ENCODE results near the gene VTI1A. TPM values are rescaled to one million over a fixed set of nuclear protein-coding genes. Genes with fewer than 3 reads are reported as not detected.

Gene VTI1A
- total RNA-seq, 1 donor from 2014 or later: 39.9 TPM

DNA sequence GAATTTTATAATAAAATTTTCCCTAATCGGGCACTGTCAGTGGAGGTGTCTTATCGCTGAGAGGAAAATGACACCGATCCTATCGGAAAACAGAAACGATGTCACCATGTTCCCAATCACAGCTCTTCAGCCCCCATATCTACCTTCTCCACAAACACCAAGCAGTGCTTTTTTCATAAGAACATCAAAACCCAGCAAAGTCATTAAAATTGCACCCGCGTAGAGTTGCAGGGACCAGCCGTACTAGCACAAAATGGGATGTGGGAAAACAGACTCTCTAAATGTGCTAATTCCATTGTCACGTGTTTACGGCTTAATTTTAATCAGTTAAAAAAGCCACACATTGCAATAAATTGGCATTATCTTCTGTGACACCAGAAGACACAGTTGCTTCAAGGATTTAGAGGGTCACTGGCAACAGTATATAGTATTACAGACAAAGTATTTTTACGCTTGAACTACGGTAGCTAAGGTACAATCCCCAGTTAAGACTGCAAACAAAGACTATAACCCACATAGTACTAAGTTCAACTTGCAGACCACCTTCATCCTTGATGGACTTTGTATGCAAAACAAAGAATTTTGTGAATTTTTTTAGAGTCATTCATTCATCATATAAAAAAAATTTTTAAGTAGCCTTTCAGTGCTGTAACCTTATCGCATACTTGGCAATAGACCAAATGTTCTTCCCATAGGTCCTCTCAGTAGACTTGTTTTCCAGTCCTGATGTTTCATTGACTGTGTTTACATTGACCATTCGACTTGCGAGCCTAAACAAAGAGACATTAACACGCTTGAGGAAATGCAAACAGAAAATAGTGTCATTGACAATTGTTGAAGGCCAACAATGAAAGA lies 116.0 kb downstream of the VTI1A start:
- no peaks in the 10 kb centered on the region for H3K27me3 Mint-ChIP-seq (ENCODE audit: insufficient read depth)
- intact Hi-C loops (cut with micrococcal nuclease): loop anchor here (10.0 kb wide), 1 partner anchor 1002 kb away; no protein-coding TSS in a partner anchor

GRCh38 chr10:112564337-112564736 lies 117.3 kb downstream of the VTI1A start:
- Mint-ChIP-seq H3K36me3 (ENCODE audit: low read depth) (no peaks in the 10 kb centered on the region), H3K27me3 (ENCODE audit: insufficient read depth) (no peaks in the 10 kb centered on the region), H3K4me3 (no peak overlapping the region), H3K27ac (no peak overlapping the region), H3K4me1 (ENCODE audit: low read depth) (no peaks in the 10 kb centered on the region), H3K9me3 (no peaks in the 10 kb centered on the region)
- no peak for DNase-seq (ENCODE audit: low spot score)
- intact Hi-C loops (cut with micrococcal nuclease): loop anchor here (10.0 kb wide), 1 partner anchor 1000 kb away; no protein-coding TSS in a partner anchor

More for the DNA sequence above, 116.0 kb downstream of the VTI1A start:
- Mint-ChIP-seq H3K9me3 (no peaks in the 10 kb centered on the region), H3K4me3 (no peak overlapping the region), H3K27ac (no peak overlapping the region), H3K4me1 (ENCODE audit: low read depth) (no peaks in the 10 kb centered on the region), H3K36me3 (ENCODE audit: low read depth) (no peaks in the 10 kb centered on the region)
- no peak for DNase-seq (ENCODE audit: low spot score)

DNA sequence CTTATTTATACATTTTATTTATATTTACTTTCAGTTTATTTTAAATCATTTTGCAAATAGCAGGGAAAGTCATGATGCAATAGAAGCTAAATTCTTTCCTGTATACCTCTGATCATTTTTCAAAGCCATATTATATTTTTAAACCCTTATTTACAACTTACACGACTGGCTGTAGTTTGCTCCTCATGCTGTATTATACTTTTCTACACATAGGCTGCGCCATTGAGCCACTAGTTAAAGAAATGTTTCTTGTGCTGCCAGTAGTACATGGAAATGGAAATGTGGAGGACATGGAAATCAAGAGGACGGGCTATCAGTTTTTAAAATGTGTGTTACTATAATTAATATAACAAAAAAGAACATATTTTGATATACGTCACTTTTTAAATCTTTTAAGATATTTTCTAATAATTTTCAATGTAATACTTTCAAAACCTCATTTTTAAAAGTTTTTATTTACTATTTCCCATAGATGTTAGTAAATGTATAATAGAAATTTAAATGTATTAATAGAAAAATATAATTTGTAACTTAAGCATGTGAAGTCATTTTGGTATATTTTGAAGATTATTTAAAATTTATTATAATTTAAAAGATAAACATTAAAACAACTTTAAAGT lies 118.5 kb downstream of the VTI1A start:
- H3K27ac Mint-ChIP-seq: no peak overlapping the region
- intact Hi-C loops (cut with micrococcal nuclease): loop anchor here (10.0 kb wide), 1 partner anchor 999 kb away; no protein-coding TSS in a partner anchor
- H3K36me3 Mint-ChIP-seq (ENCODE audit: low read depth): no peaks in the 10 kb centered on the region
- no peaks in the 10 kb centered on the region for H3K9me3 Mint-ChIP-seq
- DNase-seq (ENCODE audit: low spot score): no peak
- H3K4me3 Mint-ChIP-seq: no peak overlapping the region
- no peaks in the 10 kb centered on the region for H3K4me1 Mint-ChIP-seq (ENCODE audit: low read depth)
- no peaks in the 10 kb centered on the region for H3K27me3 Mint-ChIP-seq (ENCODE audit: insufficient read depth)

DNA sequence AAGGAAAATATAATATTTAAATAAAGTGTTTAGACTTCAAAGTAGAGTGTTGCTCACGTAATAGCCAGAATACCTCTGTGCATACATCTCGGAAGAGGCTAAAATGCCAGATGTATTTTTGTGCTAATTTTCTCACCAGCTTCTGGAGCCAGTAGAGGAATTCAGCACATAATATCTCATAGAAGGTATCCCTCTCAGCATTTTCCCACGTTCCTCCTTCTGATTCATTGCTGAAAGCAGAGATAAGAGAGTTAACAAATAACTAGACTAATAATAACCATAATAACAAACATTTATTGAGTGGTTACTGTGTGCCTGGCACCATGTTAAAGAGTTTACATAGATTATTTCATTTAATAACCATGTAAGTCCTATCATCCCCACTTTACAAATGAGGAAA lies 123.6 kb downstream of the VTI1A start:
- Mint-ChIP-seq H3K4me3 (no peak overlapping the region), H3K4me1 (ENCODE audit: low read depth) (no peaks in the 10 kb centered on the region), H3K36me3 (ENCODE audit: low read depth) (no peaks in the 10 kb centered on the region), H3K9me3 (no peaks in the 10 kb centered on the region), H3K27ac (no peak overlapping the region), H3K27me3 (ENCODE audit: insufficient read depth) (no peaks in the 10 kb centered on the region)
- intact Hi-C loops (cut with micrococcal nuclease): no loop called here
- no peak for DNase-seq (ENCODE audit: low spot score)

GRCh38 chr10:112579578-112579977 lies 132.6 kb downstream of the VTI1A start:
- DNase-seq (ENCODE audit: low spot score): no peak
- intact Hi-C loops (cut with micrococcal nuclease): no loop called here
- Mint-ChIP-seq H3K4me1 (ENCODE audit: low read depth) (no peaks in the 10 kb centered on the region), H3K27ac (no peak overlapping the region), H3K27me3 (ENCODE audit: insufficient read depth) (no peaks in the 10 kb centered on the region), H3K9me3 (no peaks in the 10 kb centered on the region), H3K36me3 (ENCODE audit: low read depth) (no peaks in the 10 kb centered on the region), H3K4me3 (no peak overlapping the region)

- Mint-ChIP-seq H3K27me3 (ENCODE audit: insufficient read depth) (no peaks in the 10 kb centered on the region), H3K9me3 (no peaks in the 10 kb centered on the region), H3K4me3 (no peak overlapping the region), H3K36me3 (ENCODE audit: low read depth) (no peaks in the 10 kb centered on the region), H3K4me1 (ENCODE audit: low read depth) (no peaks in the 10 kb centered on the region), H3K27ac (no peak overlapping the region)
- intact Hi-C loops (cut with micrococcal nuclease): no loop called here
- no peak for DNase-seq (ENCODE audit: low spot score)
These were observed 133.3 kb downstream of the VTI1A start for GRCh38 chr10:112580267-112580666.

- no peaks in the 10 kb centered on the region for H3K9me3 Mint-ChIP-seq
- H3K27me3 Mint-ChIP-seq (ENCODE audit: insufficient read depth): no peaks in the 10 kb centered on the region
- DNase-seq (ENCODE audit: low spot score): no peak
- H3K4me1 Mint-ChIP-seq (ENCODE audit: low read depth): no peaks in the 10 kb centered on the region
- H3K36me3 Mint-ChIP-seq (ENCODE audit: low read depth): no peaks in the 10 kb centered on the region
- intact Hi-C loops (cut with micrococcal nuclease): no loop called here
- no peak overlapping the region for H3K4me3 Mint-ChIP-seq
- no peak overlapping the region for H3K27ac Mint-ChIP-seq
These were observed 134.9 kb downstream of the VTI1A start for GRCh38 chr10:112581921-112582320.

DNA sequence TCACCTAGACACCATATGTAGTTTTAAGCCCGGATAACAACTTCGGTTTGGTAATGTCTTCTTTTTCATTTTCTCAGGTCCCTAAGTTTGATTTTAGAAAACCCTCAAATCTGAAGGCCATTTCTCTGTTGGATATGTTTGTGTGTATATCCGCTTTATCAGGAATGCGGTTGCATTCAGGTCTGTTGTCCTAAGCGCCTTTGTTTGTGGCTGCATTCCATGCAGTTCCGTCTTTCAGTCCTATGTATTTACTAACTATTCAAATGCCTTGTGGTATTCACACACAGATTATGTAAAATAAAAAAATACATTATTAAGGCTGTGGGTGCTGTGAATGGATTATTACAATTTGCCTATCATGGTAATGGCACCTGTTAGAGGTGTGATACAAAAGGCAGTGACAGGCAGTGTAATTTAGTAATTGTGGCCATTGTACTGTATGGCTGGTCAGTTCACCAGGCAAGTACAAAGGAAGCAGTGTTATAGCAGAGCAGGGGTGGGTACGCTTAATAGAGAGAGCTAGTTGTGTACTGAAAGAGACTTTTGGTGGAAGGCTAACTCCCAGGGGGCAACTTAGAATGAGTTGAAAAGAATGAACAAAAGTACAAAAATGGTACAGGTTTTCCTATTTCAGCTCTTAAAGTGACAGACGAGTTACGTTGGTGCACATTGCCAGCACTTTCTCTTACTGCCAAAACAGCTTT lies 136.4 kb downstream of the VTI1A start:
- Mint-ChIP-seq H3K36me3 (ENCODE audit: low read depth) (no peaks in the 10 kb centered on the region), H3K4me3 (no peak overlapping the region), H3K27ac (no peak overlapping the region), H3K4me1 (ENCODE audit: low read depth) (no peaks in the 10 kb centered on the region), H3K27me3 (ENCODE audit: insufficient read depth) (peaks cover 1% of the 10 kb centered on the region), H3K9me3 (no peaks in the 10 kb centered on the region)
- intact Hi-C loops (cut with micrococcal nuclease): no loop called here
- no peak for DNase-seq (ENCODE audit: low spot score)

DNA sequence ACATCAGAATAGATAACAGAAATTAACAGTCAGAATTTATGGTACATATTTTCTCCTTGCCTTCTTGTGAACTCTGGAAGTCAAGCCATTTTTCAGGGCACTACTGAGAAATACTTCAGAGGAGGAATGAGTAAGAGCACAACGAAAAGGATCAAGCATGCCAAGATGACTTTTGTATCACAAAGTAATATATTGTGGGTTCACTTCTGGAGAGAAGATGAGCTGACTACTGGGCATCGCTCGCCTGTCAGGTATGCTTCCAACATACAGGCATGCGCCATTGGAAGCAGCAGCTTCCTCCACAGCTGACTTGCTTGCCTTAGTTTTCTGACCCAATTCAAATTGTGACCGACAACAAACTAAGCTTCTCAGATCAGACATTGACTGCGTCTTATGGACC lies 137.3 kb downstream of the VTI1A start:
- intact Hi-C loops (cut with micrococcal nuclease): no loop called here
- peaks cover 1% of the 10 kb centered on the region for H3K27me3 Mint-ChIP-seq (ENCODE audit: insufficient read depth)
- no peak for DNase-seq (ENCODE audit: low spot score)
- no peaks in the 10 kb centered on the region for H3K9me3 Mint-ChIP-seq
- no peak overlapping the region for H3K4me3 Mint-ChIP-seq
- H3K36me3 Mint-ChIP-seq (ENCODE audit: low read depth): no peaks in the 10 kb centered on the region
- no peaks in the 10 kb centered on the region for H3K4me1 Mint-ChIP-seq (ENCODE audit: low read depth)
- H3K27ac Mint-ChIP-seq: no peak overlapping the region

GRCh38 chr10:112585126-112585525 lies 138.1 kb downstream of the VTI1A start:
- DNase-seq (ENCODE audit: low spot score): no peak
- peaks cover 1% of the 10 kb centered on the region for H3K27me3 Mint-ChIP-seq (ENCODE audit: insufficient read depth)
- intact Hi-C loops (cut with micrococcal nuclease): no loop called here
- no peak overlapping the region for H3K4me3 Mint-ChIP-seq
- no peak overlapping the region for H3K27ac Mint-ChIP-seq
- H3K36me3 Mint-ChIP-seq (ENCODE audit: low read depth): no peaks in the 10 kb centered on the region
- no peaks in the 10 kb centered on the region for H3K9me3 Mint-ChIP-seq
- H3K4me1 Mint-ChIP-seq (ENCODE audit: low read depth): no peaks in the 10 kb centered on the region

- intact Hi-C loops (cut with micrococcal nuclease): no loop called here
- H3K4me3 Mint-ChIP-seq: no peak overlapping the region
These were observed 138.9 kb downstream of the VTI1A start for GRCh38 chr10:112585960-112586359.

DNA sequence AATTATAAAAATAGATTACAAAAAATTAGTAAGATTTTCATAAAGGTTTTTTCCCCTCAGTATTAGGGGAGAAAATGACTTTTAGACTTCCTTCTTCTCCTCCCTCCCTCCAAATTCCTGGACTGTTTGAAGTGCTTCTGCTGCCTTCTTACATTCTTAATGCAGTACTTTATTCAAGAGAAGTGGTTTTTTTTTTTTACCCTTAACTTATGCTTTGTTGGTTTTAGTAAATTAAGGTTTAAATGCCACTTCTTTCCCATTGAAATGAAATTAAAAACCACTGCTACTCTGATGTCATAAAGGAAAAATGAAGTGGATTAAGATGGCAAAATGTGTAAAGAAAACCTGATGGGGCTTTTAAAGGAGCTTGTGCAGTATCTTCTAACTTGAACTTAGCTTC lies 140.7 kb downstream of the VTI1A start:
- Mint-ChIP-seq H3K36me3 (ENCODE audit: low read depth) (peaks cover 1% of the 10 kb centered on the region), H3K27ac (no peak overlapping the region), H3K4me1 (ENCODE audit: low read depth) (no peaks in the 10 kb centered on the region), H3K4me3 (no peak overlapping the region), H3K27me3 (ENCODE audit: insufficient read depth) (peaks cover 1% of the 10 kb centered on the region), H3K9me3 (no peaks in the 10 kb centered on the region)
- no peak for DNase-seq (ENCODE audit: low spot score)
- intact Hi-C loops (cut with micrococcal nuclease): no loop called here

More at GRCh38 chr10:112585960-112586359, 138.9 kb downstream of the VTI1A start:
- DNase-seq (ENCODE audit: low spot score): no peak
- no peaks in the 10 kb centered on the region for H3K36me3 Mint-ChIP-seq (ENCODE audit: low read depth)
- H3K27me3 Mint-ChIP-seq (ENCODE audit: insufficient read depth): peaks cover 1% of the 10 kb centered on the region
- H3K9me3 Mint-ChIP-seq: no peaks in the 10 kb centered on the region
- H3K4me1 Mint-ChIP-seq (ENCODE audit: low read depth): no peaks in the 10 kb centered on the region
- no peak overlapping the region for H3K27ac Mint-ChIP-seq

Measured in activated T-helper 1 cell treated with anti-CD3 and anti-CD28 coated beads, Interleukin-12 subunit alpha, Interleukin-12 subunit beta, Interleukin-2, Interleukin-4 antibody, amounts not matched to agents 30 ng/mL and 10 ng/mL and 1 ng/mL, durations not matched to agents 14 hours and 24 hours and 36 hours (primary cell).